ENCODE measurements around the gene EHBP1L1. TPM values are rescaled to one million over a fixed set of nuclear protein-coding genes. Genes with fewer than 3 reads are reported as not detected.

Gene EHBP1L1
- total and polyA plus RNA-seq, 2 of the 13 experiments (the other 11 are each of a cell fraction or from before 2014, with no cell fraction given): 8.3 to 10.6 TPM

DNA sequence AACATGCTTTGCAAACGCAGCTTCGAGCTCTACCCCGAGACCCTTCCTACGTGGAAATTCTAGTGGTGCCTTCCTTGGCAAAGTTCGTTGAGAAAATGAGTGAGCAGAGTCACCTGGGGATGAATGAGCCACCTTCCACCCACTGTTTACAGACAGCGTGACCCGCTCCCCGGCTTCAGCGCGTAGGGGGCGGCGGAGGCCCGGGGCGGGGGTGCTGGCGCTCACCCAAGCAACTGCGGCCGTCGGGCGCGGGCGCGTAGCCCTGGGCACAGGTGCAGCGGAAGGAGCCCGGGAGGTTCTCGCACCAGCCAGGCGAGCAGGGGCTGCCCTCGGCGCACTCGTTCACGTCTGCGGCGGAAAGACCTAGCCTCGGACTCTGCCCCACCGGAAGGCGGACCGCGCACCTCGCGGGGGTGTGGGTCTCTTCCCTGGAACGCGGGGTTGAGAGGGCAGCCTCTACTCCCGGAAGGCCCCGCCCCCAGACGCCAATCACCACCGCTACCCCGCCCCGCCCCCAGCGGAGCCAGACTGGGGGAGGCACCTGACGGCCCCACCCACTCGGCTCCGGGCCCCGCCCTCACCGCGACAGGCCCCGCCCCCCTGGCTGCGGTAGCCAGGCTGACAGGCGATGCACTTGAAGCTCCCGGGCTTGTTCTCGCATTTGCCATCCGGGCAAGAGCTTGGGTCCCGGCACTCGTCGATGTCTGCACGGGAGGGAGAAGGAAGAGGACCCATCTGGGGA, 29.5 kb upstream of the EHBP1L1 start (continued):
- TF ChIP-seq GLI4 (CRISPR knock-in tag; IDR thresholded peaks at IDR 0.05; ENCODE audit: borderline replicate concordance): no peak
- TF ChIP-seq ZNF746 (CRISPR knock-in tag; IDR thresholded peaks at IDR 0.05): no peak
- no peak for TF ChIP-seq ASH2L (IDR thresholded peaks at IDR 0.05; ENCODE audit: insufficient read length, low read depth, low read length)
- no peak for TF ChIP-seq NFKB2 (CRISPR knock-in tag; IDR thresholded peaks at IDR 0.05; ENCODE audit: borderline replicate concordance)
- TF ChIP-seq PRMT3 (CRISPR knock-in tag; IDR thresholded peaks at IDR 0.05; ENCODE audit: borderline replicate concordance, low read depth): no peak
- TF ChIP-seq TGIF2 (CRISPR knock-in tag; IDR thresholded peaks at IDR 0.05): no peak
- TF ChIP-seq ZBTB20 (CRISPR knock-in tag; IDR thresholded peaks at IDR 0.05; ENCODE audit: borderline replicate concordance, low read depth): no peak
- TF ChIP-seq PLRG1 (conservative IDR thresholded peaks at IDR 0.05): no peak
- no peak for TF ChIP-seq ZNF605 (CRISPR knock-in tag; IDR thresholded peaks at IDR 0.05)
- TF ChIP-seq ZNF772 (CRISPR knock-in tag; IDR thresholded peaks at IDR 0.05): no peak
- no peak for TF ChIP-seq SIN3A (IDR thresholded peaks at IDR 0.05; ENCODE audit: borderline replicate concordance, low read depth, low read length)
- no peak for TF ChIP-seq HES4 (CRISPR knock-in tag; IDR thresholded peaks at IDR 0.05; ENCODE audit: borderline replicate concordance)
- no peak for TF ChIP-seq PAWR (CRISPR knock-in tag; IDR thresholded peaks at IDR 0.05; ENCODE audit: borderline replicate concordance)
- TF ChIP-seq ZNF781 (CRISPR knock-in tag; IDR thresholded peaks at IDR 0.05; ENCODE audit: borderline replicate concordance, not compliant biosample characterization): no peak
- TF ChIP-seq, protein P1, sequence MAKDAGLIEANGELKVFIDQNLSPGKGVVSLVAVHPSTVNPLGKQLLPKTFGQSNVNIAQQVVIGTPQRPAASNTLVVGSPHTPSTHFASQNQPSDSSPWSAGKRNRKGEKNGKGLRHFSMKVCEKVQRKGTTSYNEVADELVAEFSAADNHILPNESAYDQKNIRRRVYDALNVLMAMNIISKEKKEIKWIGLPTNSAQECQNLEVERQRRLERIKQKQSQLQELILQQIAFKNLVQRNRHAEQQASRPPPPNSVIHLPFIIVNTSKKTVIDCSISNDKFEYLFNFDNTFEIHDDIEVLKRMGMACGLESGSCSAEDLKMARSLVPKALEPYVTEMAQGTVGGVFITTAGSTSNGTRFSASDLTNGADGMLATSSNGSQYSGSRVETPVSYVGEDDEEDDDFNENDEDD (CRISPR knock-in tag; IDR thresholded peaks at IDR 0.05; ENCODE audit: borderline replicate concordance): no peak
- no peak for TF ChIP-seq ZNF775 (CRISPR knock-in tag; IDR thresholded peaks at IDR 0.05; ENCODE audit: borderline replicate concordance)
- no peak for TF ChIP-seq TOE1 (CRISPR knock-in tag; IDR thresholded peaks at IDR 0.05)
- peak; percentile 83 for TF ChIP-seq ZNF777 (CRISPR knock-in tag; IDR thresholded peaks at IDR 0.05)
- TF ChIP-seq TMF1 (CRISPR knock-in tag; IDR thresholded peaks at IDR 0.05; ENCODE audit: low read depth): no peak
- TF ChIP-seq PHF20 (CRISPR knock-in tag; IDR thresholded peaks at IDR 0.05): peak; percentile 59; the same call in 1 of the 2 replicates
- no peak for TF ChIP-seq IKZF1 (IDR thresholded peaks at IDR 0.05)
- no peak for TF ChIP-seq ZNF264 (CRISPR knock-in tag; IDR thresholded peaks at IDR 0.05)
- TF ChIP-seq, protein P2, sequence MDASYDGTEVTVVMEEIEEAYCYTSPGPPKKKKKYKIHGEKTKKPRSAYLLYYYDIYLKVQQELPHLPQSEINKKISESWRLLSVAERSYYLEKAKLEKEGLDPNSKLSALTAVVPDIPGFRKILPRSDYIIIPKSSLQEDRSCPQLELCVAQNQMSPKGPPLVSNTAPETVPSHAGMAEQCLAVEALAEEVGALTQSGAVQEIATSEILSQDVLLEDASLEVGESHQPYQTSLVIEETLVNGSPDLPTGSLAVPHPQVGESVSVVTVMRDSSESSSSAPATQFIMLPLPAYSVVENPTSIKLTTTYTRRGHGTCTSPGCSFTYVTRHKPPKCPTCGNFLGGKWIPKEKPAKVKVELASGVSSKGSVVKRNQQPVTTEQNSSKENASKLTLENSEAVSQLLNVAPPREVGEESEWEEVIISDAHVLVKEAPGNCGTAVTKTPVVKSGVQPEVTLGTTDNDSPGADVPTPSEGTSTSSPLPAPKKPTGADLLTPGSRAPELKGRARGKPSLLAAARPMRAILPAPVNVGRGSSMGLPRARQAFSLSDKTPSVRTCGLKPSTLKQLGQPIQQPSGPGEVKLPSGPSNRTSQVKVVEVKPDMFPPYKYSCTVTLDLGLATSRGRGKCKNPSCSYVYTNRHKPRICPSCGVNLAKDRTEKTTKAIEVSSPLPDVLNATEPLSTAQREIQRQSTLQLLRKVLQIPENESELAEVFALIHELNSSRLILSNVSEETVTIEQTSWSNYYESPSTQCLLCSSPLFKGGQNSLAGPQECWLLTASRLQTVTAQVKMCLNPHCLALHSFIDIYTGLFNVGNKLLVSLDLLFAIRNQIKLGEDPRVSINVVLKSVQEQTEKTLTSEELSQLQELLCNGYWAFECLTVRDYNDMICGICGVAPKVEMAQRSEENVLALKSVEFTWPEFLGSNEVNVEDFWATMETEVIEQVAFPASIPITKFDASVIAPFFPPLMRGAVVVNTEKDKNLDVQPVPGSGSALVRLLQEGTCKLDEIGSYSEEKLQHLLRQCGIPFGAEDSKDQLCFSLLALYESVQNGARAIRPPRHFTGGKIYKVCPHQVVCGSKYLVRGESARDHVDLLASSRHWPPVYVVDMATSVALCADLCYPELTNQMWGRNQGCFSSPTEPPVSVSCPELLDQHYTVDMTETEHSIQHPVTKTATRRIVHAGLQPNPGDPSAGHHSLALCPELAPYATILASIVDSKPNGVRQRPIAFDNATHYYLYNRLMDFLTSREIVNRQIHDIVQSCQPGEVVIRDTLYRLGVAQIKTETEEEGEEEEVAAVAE (CRISPR knock-in tag; IDR thresholded peaks at IDR 0.05; ENCODE audit: borderline replicate concordance): no peak

Data from HepG2 (cell line).